Endothelial cell of umbilical vein (primary cell): ENCODE measurements around the gene FAM83F. TPM values are rescaled to one million over a fixed set of nuclear protein-coding genes. Genes with fewer than 3 reads are reported as not detected.

Experiments used
- BruUV-seq: library from RNA; stranded (reverse); fragments of 400-500 nt; replicated peaks from 2 replicates; lab custom pipeline; 2021; lab: Mats Ljungman, UMichigan
- CTCF ChIA-PET: fragments of 300-600, 350-600 bp; sonication (Branson Sonifier 250); formaldehyde crosslinking; loops from one replicate; lab custom pipeline; 2021; ENCODE audit warnings: antibody characterized with exemption, inconsistent platforms; lab: Charles Lee
- POLR2A ChIA-PET: fragments of 300-600, 350-600 bp; sonication (Branson Sonifier 250); formaldehyde crosslinking; loops from one replicate; lab custom pipeline; 2021; ENCODE audit warnings: antibody characterized with exemption, inconsistent platforms; lab: Charles Lee
- DNase-seq: peaks from one replicate; pipeline ENCODE4 v3.0.0-alpha.2; 2011; ENCODE audit warnings: low read depth, low spot score
- FAIRE-seq: peaks from 2 replicates; lab custom pipeline; 2011; peaks lifted over from hg19 to GRCh38; lab: Jason Lieb, UNC
- H2AFZ ChIP-seq: 2 replicates; pipeline ENCODE4 v1.6.0; 2012; ENCODE audit warnings: low read depth, low read length, control low read depth, inconsistent platforms
- H3K27ac ChIP-seq: 2 replicates; pipeline ENCODE4 v1.5.1; 2011; ENCODE audit warnings: low read depth, mild to moderate bottlenecking, control low read depth, low read length, moderate library complexity; ENCODE audit not compliant: insufficient read depth
- H3K27me3 ChIP-seq, 2 experiments: 2 replicates each; pipeline versions ENCODE4 v1.6.0 to v1.6.1; 2011; ENCODE audit warnings: low read length in 2 of 2, mixed read lengths in 1 of 2; ENCODE audit not compliant: control insufficient read depth in 2 of 2, insufficient read depth in 2 of 2
- H3K36me3 ChIP-seq, 2 experiments: 2 replicates in 1 of 2; 3 replicates in 1 of 2; pipeline ENCODE4 v1.5.1; 2011; ENCODE audit warnings: low read length in 2 of 2, mild to moderate bottlenecking in 1 of 2, moderate library complexity in 1 of 2; ENCODE audit not compliant: control insufficient read depth in 2 of 2, insufficient read depth in 2 of 2; ENCODE audit errors: extremely low read depth in 1 of 2
- H3K4me1 ChIP-seq: 3 replicates; pipeline ENCODE4 v1.5.1; 2011; ENCODE audit warnings: mild to moderate bottlenecking, low read length; ENCODE audit not compliant: control insufficient read depth, insufficient read depth; ENCODE audit errors: extremely low read depth
- H3K4me2 ChIP-seq: 2 replicates; pipeline ENCODE4 v1.6.1; 2011; ENCODE audit warnings: low read length, control low read depth, mixed read lengths; ENCODE audit not compliant: insufficient read depth
- H3K4me3 ChIP-seq, 3 experiments: fragments of 200-600 bp in 1 of 3; sonication (generic), shearing (Covaris generic) in 1 of 3; replicated peaks in 1 of 3; 2 replicates each; pipeline ENCODE4 v1.5.1; 2011 to 2016; ENCODE audit warnings: control low read depth in 3 of 3, low read length in 3 of 3, mild to moderate bottlenecking in 2 of 3, inconsistent platforms in 1 of 3, low read depth in 1 of 3, moderate library complexity in 1 of 3; ENCODE audit not compliant: insufficient read depth in 1 of 3
- H3K79me2 ChIP-seq: 2 replicates; pipeline ENCODE4 v1.6.0; 2012; ENCODE audit warnings: low read length, inconsistent platforms; ENCODE audit not compliant: control insufficient read depth, insufficient read depth
- H3K9ac ChIP-seq: replicated peaks from 2 replicates; pipeline ENCODE3; 2011; ENCODE audit warnings: low read length, control low read depth; ENCODE audit not compliant: insufficient read depth; ENCODE audit errors: extremely low read depth
- H3K9me1 ChIP-seq: replicated peaks from 3 replicates; pipeline ENCODE4 v1.6.0; 2011; ENCODE audit warnings: mild to moderate bottlenecking, low read length; ENCODE audit not compliant: control insufficient read depth, insufficient read depth; ENCODE audit errors: extremely low read depth
- H3K9me3 ChIP-seq: replicated peaks from 2 replicates; pipeline ENCODE4 v1.5.1; 2012; ENCODE audit warnings: low read length, inconsistent platforms; ENCODE audit not compliant: control insufficient read depth, insufficient read depth
- H4K20me1 ChIP-seq: replicated peaks from 2 replicates; pipeline ENCODE3; 2011; ENCODE audit warnings: mild to moderate bottlenecking, low read length; ENCODE audit not compliant: control insufficient read depth, insufficient read depth; ENCODE audit errors: extremely low read depth
- EZH2 ChIP-seq: IDR thresholded peaks from 2 replicates; pipeline ENCODE4 v1.6.1; 2012; ENCODE audit warnings: borderline replicate concordance, low read depth, mild to moderate bottlenecking, moderate library complexity, low read length, inconsistent platforms; ENCODE audit not compliant: severe bottlenecking
- FOS ChIP-seq: IDR thresholded peaks from 2 replicates; pipeline ENCODE4 v1.6.1; 2011; ENCODE audit warnings: mild to moderate bottlenecking, low read length, moderate library complexity, borderline replicate concordance; ENCODE audit not compliant: insufficient read depth
- GATA2 ChIP-seq: IDR thresholded peaks from 2 replicates; pipeline ENCODE4 v1.7.0; 2011; ENCODE audit warnings: low read depth, mild to moderate bottlenecking, moderate library complexity, mixed read lengths, low read length; ENCODE audit not compliant: insufficient read length, insufficient read depth
- JUN ChIP-seq: IDR thresholded peaks from 2 replicates; pipeline ENCODE4 v1.6.1; 2011; ENCODE audit warnings: borderline replicate concordance, low read depth; ENCODE audit not compliant: insufficient read length, insufficient read depth
- MYC ChIP-seq: IDR thresholded peaks from one replicate; pipeline ENCODE4 v1.6.1; 2011; ENCODE audit warnings: mild to moderate bottlenecking, low read depth, low read length
- POLR2A ChIP-seq: IDR thresholded peaks from 2 replicates; pipeline ENCODE4 v1.6.1; 2012; ENCODE audit warnings: low read depth, mild to moderate bottlenecking, control low read depth, low read length
- POLR2AphosphoS5 ChIP-seq: IDR thresholded peaks from 2 replicates; pipeline ENCODE4 v1.6.1; 2012; ENCODE audit warnings: low read depth, mild to moderate bottlenecking, control low read depth, low read length, moderate library complexity; ENCODE audit not compliant: insufficient read depth
- dilution Hi-C: fragments of 300-500 bp; cut with MboI; formaldehyde crosslinking; loops from one replicate; pipeline ENCODE4 v1.15.0; 2019; ENCODE audit warnings: low sequenced_read_pairs; ENCODE audit not compliant: extremely low pct_ligation_motif_present
- intact Hi-C: fragments of 100-400 bp; cut with micrococcal nuclease; formaldehyde crosslinking; loops from one replicate; pipeline ENCODE4 v1.10.0; 2022
- polyA plus RNA-seq, 4 experiments: library from polyadenylated mRNA; depleted of rRNA in 3 of 4; stranded (reverse) in 3 of 4; unstranded in 1 of 4; fragments of >200 nt; gene quantifications; 2 replicates each; pipeline versions ENCODE4 v1.2.1 to v1.2.3, GENCODE V29; 2011 to 2012; ENCODE audit warnings: missing spikeins in 1 of 4
- total RNA-seq: library from RNA; stranded (reverse); gene quantifications from 2 replicates; pipeline ENCODE4 v1.2.3, GENCODE V29; 2021
- TF ChIP-seq, protein P1 (sequence below): IDR thresholded peaks from 2 replicates; pipeline ENCODE4 v1.6.1; 2011; ENCODE audit not compliant: insufficient read depth, insufficient read length
- TF ChIP-seq, protein P2 (sequence below), 2 donors: IDR thresholded peaks; 1 replicate in 1 of 2; 2 replicates in 1 of 2; pipeline ENCODE4 v1.5.1; 2011; ENCODE audit warnings: low read length in 2 of 2, mild to moderate bottlenecking in 2 of 2, moderate library complexity in 2 of 2, control low read depth in 1 of 2, inconsistent platforms in 1 of 2, low read depth in 1 of 2; ENCODE audit not compliant: insufficient read depth in 1 of 2; ENCODE audit errors: extremely low read depth in 1 of 2

FAM83F gene
- total and polyA plus RNA-seq, 2 donors (not counting 3 experiments of a cell fraction or from before 2014, with no cell fraction given), result not detected

DNA sequence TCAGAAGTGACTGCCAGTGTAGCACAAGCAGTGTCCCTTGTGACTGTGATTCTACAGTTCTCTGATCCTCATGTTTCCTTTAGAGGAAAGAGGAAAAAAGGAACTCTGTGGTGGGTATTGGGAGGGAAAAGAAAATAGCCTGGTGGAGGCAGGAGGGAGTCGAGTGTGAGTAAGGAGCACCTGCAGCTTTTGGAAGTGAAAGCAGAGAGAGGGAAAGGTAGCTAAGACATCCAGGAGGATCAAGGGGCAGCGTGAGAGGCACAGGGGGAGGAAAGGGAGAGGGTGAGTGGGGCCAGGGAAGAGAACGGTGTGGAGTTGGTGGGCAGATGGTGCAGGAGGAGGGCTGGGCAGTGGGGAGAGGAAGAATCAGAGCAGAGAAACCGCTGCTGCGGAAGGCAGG lies 22.1 kb upstream of the FAM83F start:
- Histone ChIP-seq H3K4me1 (no peaks in the 10 kb centered on the region), H3K79me2 (no peaks in the 10 kb centered on the region), H3K27ac (no peak overlapping the region), H3K9me1 (no peaks in the 10 kb centered on the region), H3K27me3 (peaks cover 7 to 21% of the 10 kb centered on the region in 2 experiments), H3K36me3 (no peaks in the 10 kb centered on the region), H3K4me2 (no peak overlapping the region), H2AFZ (no peak overlapping the region), H4K20me1 (no peaks in the 10 kb centered on the region), H3K4me3 (no peak overlapping the region), H3K9ac (no peak overlapping the region), H3K9me3 (no peaks in the 10 kb centered on the region)
- POLR2A ChIA-PET, result no interaction called here
- no TSS peak for BruUV-seq
- dilution Hi-C loops, result no loop called here
- intact Hi-C loops, result no loop called here
- TF ChIP-seq GATA2 (no peak), POLR2AphosphoS5 (no peak), POLR2A (no peak), JUN (no peak), EZH2 (no peak), MYC (no peak), FOS (no peak)
- TF ChIP-seq, protein P1, sequence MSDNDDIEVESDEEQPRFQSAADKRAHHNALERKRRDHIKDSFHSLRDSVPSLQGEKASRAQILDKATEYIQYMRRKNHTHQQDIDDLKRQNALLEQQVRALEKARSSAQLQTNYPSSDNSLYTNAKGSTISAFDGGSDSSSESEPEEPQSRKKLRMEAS, result no peak
- TF ChIP-seq, protein P2, sequence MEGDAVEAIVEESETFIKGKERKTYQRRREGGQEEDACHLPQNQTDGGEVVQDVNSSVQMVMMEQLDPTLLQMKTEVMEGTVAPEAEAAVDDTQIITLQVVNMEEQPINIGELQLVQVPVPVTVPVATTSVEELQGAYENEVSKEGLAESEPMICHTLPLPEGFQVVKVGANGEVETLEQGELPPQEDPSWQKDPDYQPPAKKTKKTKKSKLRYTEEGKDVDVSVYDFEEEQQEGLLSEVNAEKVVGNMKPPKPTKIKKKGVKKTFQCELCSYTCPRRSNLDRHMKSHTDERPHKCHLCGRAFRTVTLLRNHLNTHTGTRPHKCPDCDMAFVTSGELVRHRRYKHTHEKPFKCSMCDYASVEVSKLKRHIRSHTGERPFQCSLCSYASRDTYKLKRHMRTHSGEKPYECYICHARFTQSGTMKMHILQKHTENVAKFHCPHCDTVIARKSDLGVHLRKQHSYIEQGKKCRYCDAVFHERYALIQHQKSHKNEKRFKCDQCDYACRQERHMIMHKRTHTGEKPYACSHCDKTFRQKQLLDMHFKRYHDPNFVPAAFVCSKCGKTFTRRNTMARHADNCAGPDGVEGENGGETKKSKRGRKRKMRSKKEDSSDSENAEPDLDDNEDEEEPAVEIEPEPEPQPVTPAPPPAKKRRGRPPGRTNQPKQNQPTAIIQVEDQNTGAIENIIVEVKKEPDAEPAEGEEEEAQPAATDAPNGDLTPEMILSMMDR (IDR thresholded peaks at IDR 0.05; ENCODE audit: extremely low read depth in 1 of 2, insufficient read depth in 1 of 2, low read depth in 1 of 2, low read length in 2 of 2), result no peak
- DNase-seq (no peak), FAIRE-seq (no peak)
- CTCF ChIA-PET, result interaction anchor here (1.4 kb wide), 1 partner anchor 30 kb away, joined by 4 read pairs; no protein-coding TSS in a partner anchor
